ENCODE data around the gene ZNF488.

- no peak for TF ChIP-seq EP300 (IDR thresholded peaks at IDR 0.05)
- no peak for TF ChIP-seq BHLHE40 (IDR thresholded peaks at IDR 0.05; ENCODE audit: low read depth, low read length)
- no peak for TF ChIP-seq CTCF (IDR thresholded peaks at IDR 0.05)
- no peak for TF ChIP-seq RNF2 (IDR thresholded peaks at IDR 0.05; ENCODE audit: borderline replicate concordance, low read depth)
- no peak for TF ChIP-seq FOXS1 (CRISPR knock-in tag; IDR thresholded peaks at IDR 0.05)
- TF ChIP-seq RAD21 (conservative IDR thresholded peaks at IDR 0.05 in 1 of 2, IDR thresholded peaks at IDR 0.05 in 1 of 2), result no peak
- no peak for TF ChIP-seq MYC (IDR thresholded peaks at IDR 0.05; ENCODE audit: borderline replicate concordance, low read length)
- no peak for TF ChIP-seq REST (IDR thresholded peaks at IDR 0.05)
- TF ChIP-seq HMGXB4 (CRISPR knock-in tag; IDR thresholded peaks at IDR 0.05; ENCODE audit: borderline replicate concordance), result no peak
- no peak for TF ChIP-seq POLR2A (IDR thresholded peaks at IDR 0.05; ENCODE audit: low read length)
- TF ChIP-seq USF2 (IDR thresholded peaks at IDR 0.05), result no peak
- no peak for TF ChIP-seq ZC3H11A (IDR thresholded peaks at IDR 0.05)
- no peak for TF ChIP-seq HOXB5 (CRISPR knock-in tag; IDR thresholded peaks at IDR 0.05)
- TF ChIP-seq RFX5 (IDR thresholded peaks at IDR 0.05), result no peak
Observed at GRCh38 chr10:47350671-47351640, 33.1 kb downstream of the ZNF488 start.

All from A549 (cell line).